Memory B cell (primary cell): ENCODE data around the gene RXRA.

Experiments
- ATAC-seq: fragments of 150-1000 bp; cut with Tn5 transposase; 2 replicates; pipeline ENCODE4 v1.10.0; 2021; ENCODE audit warnings: low read depth, mild to moderate bottlenecking, moderate library complexity
- DNase-seq, 2 donors: peaks; one replicate each; pipeline ENCODE4 v3.0.0; 2022; ENCODE audit warnings: low spot score in 2 of 2
- H3K27ac Mint-ChIP-seq: one replicate; pipeline ENCODE4 v1.8.0; 2022; ENCODE audit warnings: mild to moderate bottlenecking, moderate library complexity, mixed read lengths
- H3K27me3 Mint-ChIP-seq: one replicate; pipeline ENCODE4 v1.8.0; 2022; ENCODE audit warnings: mixed read lengths
- H3K36me3 Mint-ChIP-seq: one replicate; pipeline ENCODE4 v1.8.0; 2022; ENCODE audit warnings: mild to moderate bottlenecking, mixed read lengths
- H3K4me1 Mint-ChIP-seq: one replicate; pipeline ENCODE4 v1.8.0; 2022; ENCODE audit warnings: mixed read lengths
- H3K4me3 Mint-ChIP-seq: one replicate; pipeline ENCODE4 v1.8.0; 2022; ENCODE audit warnings: mild to moderate bottlenecking, moderate library complexity, mixed read lengths
- H3K9me3 Mint-ChIP-seq: one replicate; pipeline ENCODE4 v1.8.0; 2022; ENCODE audit warnings: mixed read lengths

The RXRA gene

DNA sequence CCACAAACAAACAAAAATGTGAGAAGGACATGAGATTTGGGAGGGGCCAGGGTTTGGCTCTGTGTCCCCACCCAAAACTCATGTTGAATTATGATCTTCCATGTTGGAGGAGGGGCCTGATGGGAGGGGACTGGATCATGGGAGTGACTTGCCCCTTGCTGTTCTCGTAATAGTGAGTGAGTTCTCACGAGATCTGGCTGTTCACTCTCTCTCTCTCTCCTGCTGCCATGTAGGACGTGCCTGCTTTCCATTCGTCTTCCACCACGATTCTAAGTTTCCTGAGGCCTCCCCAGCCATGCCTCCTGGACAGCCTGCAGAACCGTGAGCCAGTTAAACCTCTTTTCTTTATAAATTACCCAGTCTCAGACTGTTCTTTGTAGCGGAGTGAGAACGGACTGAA, 118.7 kb downstream of the RXRA start:
- Mint-ChIP-seq H3K27me3 (peaks cover 4% of the 10 kb centered on the region), H3K9me3 (peaks cover 2% of the 10 kb centered on the region), H3K27ac (peak overlapping the region; percentile 67), H3K36me3 (no peaks in the 10 kb centered on the region), H3K4me1 (peaks cover 20% of the 10 kb centered on the region), H3K4me3 (no peak overlapping the region)
- ATAC-seq (no peak), DNase-seq (no peak)

DNA sequence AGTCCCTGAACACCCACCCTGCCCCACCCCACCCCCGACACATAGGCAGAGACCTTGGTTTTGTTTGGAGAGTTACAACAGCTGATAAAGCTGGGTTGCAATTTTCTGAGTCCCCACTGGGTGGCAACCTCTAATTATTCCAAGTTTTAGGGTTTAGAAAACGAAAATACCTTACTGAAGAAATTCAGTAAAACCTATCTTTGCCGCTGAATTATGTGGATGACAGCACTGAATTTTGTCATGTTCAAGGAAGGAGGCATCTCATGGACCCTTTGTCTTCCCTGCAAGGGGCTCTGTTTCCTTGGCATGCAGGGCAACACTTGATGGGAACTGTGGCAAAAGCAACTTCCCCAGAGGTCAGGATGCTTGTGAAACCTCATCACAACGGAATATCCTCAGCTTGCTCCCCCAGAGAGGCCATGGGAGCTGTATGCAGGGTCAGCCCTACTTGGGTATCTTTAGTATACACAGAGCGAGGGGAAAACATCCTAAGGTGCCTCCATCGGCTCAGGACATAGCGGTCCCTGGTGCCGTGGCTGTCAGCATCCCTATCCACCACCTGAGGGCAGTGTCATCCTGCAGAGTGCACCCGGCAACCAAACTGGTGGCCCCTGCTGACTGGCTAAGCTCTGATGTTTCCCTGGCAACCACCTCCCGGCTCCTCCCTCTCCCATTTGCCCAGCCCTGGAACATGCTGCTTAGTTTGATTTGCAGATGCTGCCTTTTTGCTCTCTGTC, 123.1 kb downstream of the RXRA start:
- peak overlapping the region; percentile 35 for H3K27ac Mint-ChIP-seq
- H3K36me3 Mint-ChIP-seq = no peaks in the 10 kb centered on the region
- ATAC-seq = peak; percentile 99
- no peak overlapping the region for H3K4me3 Mint-ChIP-seq
- H3K27me3 Mint-ChIP-seq = no peaks in the 10 kb centered on the region
- DNase-seq = peak; percentile 76 to 82
- H3K9me3 Mint-ChIP-seq = peaks cover 2% of the 10 kb centered on the region
- peaks cover 10% of the 10 kb centered on the region for H3K4me1 Mint-ChIP-seq

DNA sequence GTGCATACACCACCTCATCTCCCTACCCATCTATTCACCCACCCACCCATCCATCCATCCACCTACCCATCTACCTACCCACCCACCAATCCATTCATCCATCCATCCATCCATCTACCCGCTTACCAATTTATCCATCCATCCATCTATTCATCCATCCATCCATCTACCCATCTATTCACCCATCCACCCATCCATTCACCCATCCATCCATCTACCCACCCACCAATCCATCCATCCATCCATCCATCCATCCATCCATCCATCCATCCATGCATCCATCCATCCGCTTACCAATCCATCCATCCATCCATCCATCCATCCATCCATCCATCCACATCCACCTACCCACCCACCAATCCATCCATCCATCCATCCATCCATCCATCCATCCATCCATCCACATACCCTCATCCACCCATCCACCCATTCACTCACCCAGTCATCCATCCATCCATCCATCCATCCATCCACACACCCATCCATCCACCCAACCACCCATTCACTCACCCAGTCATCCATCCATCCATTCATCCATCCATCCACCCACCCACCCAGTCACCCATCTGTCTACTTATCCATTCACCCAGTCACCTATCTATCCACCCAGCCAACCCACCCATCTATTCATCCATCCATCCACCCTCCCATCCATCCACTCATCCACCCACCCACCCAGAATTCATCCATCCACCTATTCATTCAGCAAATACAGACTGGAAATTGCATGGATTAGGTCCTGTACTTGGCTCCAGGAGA, 125.6 kb downstream of the RXRA start:
- no peak overlapping the region for H3K4me3 Mint-ChIP-seq
- peaks cover 2% of the 10 kb centered on the region for H3K9me3 Mint-ChIP-seq
- H3K27me3 Mint-ChIP-seq = no peaks in the 10 kb centered on the region
- H3K27ac Mint-ChIP-seq = no peak overlapping the region
- H3K36me3 Mint-ChIP-seq = no peaks in the 10 kb centered on the region
- peaks cover 14% of the 10 kb centered on the region for H3K4me1 Mint-ChIP-seq
- DNase-seq (no peak), ATAC-seq (no peak)

DNA sequence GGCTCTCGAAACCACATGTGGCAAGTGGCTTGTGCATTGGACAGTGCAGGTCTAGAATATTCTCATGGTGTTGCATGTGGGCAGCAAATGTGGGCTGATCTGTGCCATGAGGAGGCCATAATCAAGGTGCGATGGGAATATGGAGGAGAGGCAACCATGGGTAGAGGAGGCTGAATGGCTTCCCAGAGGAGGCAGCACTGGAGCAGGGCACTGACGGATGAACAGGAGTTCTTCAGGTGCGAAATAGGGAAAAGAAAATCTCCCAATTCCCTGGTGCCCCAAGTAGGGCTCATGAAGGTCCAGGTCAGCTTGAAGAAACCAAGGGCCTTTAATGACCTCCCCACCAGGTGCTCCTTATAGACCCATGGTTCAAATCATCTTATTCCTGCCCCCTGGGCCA, 126.5 kb downstream of the RXRA start:
- ATAC-seq = no peak
- Mint-ChIP-seq H3K9me3 (peaks cover 2% of the 10 kb centered on the region), H3K36me3 (no peaks in the 10 kb centered on the region), H3K27me3 (no peaks in the 10 kb centered on the region), H3K4me3 (no peak overlapping the region), H3K4me1 (peaks cover 14% of the 10 kb centered on the region), H3K27ac (no peak overlapping the region)
- no peak for DNase-seq

DNA sequence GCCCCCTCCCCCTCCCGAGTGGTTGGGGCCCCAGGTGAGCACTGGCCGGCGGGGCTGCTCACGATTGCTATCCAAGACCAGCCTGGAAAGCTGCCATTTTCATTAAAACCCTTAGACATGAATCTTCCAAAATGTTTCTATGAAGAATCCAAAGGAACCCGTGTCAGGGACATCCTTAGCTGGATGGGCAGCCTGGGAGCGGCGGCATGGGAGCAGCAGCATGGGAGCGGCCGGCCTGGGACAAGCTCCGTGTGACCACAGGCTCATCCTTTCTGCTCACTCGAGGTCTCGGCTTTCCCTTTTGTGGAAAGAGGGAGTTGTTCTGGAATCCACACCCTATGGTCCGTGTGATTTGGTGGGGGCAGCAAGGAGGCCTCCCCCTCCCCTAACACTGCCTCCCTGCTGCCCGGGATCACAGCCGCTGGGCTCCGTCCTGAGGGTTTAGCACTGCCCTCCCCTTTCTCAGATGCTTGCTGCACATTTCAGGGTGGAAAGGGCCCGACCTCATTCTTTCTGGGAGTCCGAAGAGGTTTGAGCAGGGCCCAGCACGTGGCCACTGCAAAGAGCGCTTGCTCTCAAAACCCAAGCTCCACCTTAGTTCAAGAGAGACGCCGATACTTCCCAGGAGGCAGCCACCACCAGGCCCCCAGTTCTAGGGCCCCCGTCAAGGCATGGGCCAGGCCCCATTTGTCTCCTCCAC, 127.7 kb downstream of the RXRA start:
- no peak overlapping the region for H3K4me3 Mint-ChIP-seq
- H3K27ac Mint-ChIP-seq = no peak overlapping the region
- H3K27me3 Mint-ChIP-seq = no peaks in the 10 kb centered on the region

DNA sequence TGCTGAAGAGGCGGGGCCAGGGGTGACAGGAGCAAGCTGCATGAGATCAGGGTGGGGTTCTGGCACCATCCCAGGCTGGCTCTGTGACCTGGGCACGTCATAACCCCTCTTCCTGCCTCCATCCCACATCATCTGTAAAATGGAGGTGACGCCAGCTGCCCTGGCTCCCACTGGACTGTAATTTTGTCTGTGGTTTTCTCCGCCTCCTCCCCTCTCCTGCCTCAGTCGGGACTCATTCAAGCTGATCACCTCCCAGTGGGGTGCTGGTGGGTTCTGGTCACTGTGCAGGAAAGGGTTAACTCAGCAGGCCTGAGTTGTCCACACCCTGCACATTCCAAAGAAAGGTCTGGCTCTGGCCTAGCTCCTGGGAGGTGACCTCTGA, 128.2 kb downstream of the RXRA start:
- peaks cover 14% of the 10 kb centered on the region for H3K4me1 Mint-ChIP-seq
- H3K27ac Mint-ChIP-seq = no peak overlapping the region
- H3K36me3 Mint-ChIP-seq = no peaks in the 10 kb centered on the region
- no peak for ATAC-seq
- no peak for DNase-seq
- H3K4me3 Mint-ChIP-seq = no peak overlapping the region
- no peaks in the 10 kb centered on the region for H3K9me3 Mint-ChIP-seq
- no peaks in the 10 kb centered on the region for H3K27me3 Mint-ChIP-seq

More for the DNA sequence above, 127.7 kb downstream of the RXRA start:
- DNase-seq (no peak), ATAC-seq (no peak)
- H3K36me3 Mint-ChIP-seq = no peaks in the 10 kb centered on the region
- peaks cover 14% of the 10 kb centered on the region for H3K4me1 Mint-ChIP-seq
- H3K9me3 Mint-ChIP-seq = no peaks in the 10 kb centered on the region

DNA sequence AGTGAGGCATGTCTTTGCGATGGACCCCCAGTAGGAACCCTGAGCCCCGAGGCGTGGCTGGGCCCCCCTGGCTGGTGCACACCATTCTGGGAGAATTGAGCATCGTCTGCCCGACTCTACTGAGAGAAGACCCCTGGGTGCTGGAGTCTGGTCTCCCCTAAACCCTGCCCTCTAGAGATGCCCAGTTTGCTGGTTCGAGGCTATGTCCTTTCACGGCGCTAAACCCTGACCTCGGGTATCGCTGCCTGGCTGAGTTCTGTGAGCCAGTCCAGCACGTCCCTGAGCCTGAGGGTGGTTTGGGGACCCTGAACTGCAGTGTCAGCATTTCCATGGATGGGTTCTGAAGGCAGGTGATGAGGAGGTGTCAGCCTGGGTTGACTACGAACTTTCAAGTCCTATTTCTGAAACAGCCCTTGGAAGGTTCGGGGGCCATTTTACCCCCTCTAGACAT, 128.8 kb downstream of the RXRA start:
- no peaks in the 10 kb centered on the region for H3K36me3 Mint-ChIP-seq
- no peaks in the 10 kb centered on the region for H3K9me3 Mint-ChIP-seq
- no peak for ATAC-seq
- peaks cover 11% of the 10 kb centered on the region for H3K4me1 Mint-ChIP-seq
- no peak overlapping the region for H3K27ac Mint-ChIP-seq
- no peak for DNase-seq
- no peaks in the 10 kb centered on the region for H3K27me3 Mint-ChIP-seq
- peak overlapping the region; percentile 39 for H3K4me3 Mint-ChIP-seq

DNA sequence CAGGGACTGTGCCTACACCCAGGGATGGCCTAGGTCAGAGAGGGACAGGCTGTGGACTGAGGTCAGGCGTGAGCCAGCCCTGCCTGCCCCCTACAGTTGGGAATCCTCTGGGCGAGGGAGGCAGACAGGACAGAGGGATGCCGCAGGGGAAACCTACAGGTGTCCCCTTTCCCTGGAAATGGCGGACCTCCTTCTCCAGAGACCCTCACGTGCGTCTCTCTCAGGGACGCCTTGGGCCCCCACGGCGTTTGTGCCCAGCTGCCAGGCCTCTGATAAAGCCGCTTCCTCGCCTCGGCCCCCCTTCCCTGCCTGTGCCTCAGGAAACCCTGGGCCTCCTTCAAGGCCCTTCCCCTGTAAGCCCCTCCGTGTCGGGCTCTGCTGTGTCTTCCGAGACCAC, 129.3 kb downstream of the RXRA start:
- DNase-seq (no peak), ATAC-seq (no peak)
- H3K27me3 Mint-ChIP-seq = no peaks in the 10 kb centered on the region
- H3K4me3 Mint-ChIP-seq = peak overlapping the region; percentile 90
- H3K4me1 Mint-ChIP-seq = peaks cover 7% of the 10 kb centered on the region
- peak overlapping the region; percentile 93 for H3K27ac Mint-ChIP-seq
- H3K36me3 Mint-ChIP-seq = no peaks in the 10 kb centered on the region
- no peaks in the 10 kb centered on the region for H3K9me3 Mint-ChIP-seq

DNA sequence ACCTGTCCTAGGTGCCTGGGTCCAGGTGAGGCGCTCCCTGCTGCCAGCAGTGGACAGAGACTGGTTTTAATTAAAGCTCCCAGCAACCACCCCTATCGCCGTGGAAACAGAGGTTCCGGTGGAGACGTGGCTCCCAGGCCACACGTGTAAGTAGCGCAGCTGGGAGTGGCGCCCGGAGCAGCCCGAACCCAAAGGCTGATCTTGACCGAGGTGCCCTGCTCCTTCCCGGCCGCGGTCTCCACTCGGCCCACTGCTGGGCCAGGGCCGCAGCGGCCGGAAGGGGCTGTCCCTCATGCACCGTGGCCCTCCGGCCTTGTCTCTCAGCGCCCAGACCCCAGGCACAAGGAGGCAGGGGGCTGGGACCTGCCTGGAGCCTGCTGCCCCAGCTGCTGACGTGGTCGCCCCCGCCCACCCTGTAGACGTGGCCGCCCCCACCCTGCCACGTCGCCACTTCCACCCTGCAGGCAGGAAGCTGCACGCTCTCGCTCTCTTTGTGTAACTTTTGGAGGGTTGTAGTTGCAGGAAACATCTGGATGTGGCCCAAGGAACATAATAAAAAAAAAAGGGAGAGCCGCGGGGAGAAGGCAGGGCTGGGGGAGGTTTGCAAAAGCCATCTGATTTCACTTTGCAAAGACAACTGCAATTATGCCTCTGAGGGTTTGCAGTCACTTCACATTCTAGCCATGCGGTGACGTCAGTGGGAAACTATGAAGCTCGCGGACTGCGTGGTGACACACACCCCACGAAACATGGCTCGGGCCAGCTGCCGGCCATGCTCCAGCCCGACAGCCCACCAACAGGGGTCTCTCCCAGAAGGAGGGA, 129.9 kb downstream of the RXRA start:
- Mint-ChIP-seq H3K27me3 (no peaks in the 10 kb centered on the region), H3K9me3 (no peaks in the 10 kb centered on the region), H3K4me3 (peak overlapping the region; percentile 90), H3K36me3 (no peaks in the 10 kb centered on the region), H3K4me1 (peaks cover 7% of the 10 kb centered on the region), H3K27ac (peak overlapping the region; percentile 93)
- peak; percentile 87 for ATAC-seq
- DNase-seq = peak; percentile 49 to 52

DNA sequence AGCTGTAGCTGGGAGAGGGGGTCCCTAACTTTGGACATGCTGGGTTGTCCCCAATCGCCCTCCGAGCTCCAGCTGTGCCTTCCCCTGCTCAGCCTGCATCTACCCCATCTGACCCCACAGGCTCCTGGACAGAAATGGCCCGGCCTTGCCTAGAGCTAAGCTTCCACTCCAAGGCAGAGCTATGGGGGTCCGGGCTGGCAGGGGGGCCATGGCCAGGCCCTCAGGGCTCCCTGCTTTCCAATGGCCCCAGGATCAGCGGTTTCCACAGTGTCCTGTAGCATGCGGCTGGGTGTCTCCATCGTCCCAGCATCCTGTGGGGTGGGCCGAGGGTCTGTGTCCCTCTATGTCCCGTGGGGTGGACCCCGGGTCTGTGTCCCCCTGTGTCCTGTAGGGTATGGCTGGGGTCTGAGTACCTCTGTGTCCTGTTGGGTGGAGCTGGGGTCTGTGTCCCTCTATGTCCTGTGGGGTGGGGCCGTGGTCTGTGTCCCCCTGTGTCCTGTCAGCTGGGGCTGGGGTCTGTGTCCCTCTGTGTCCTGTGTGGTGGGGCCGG, 130.6 kb downstream of the RXRA start:
- Mint-ChIP-seq H3K4me1 (peaks cover 7% of the 10 kb centered on the region), H3K27me3 (no peaks in the 10 kb centered on the region), H3K36me3 (no peaks in the 10 kb centered on the region), H3K9me3 (no peaks in the 10 kb centered on the region), H3K4me3 (peak overlapping the region; percentile 90), H3K27ac (peak overlapping the region; percentile 93)
- DNase-seq (no peak), ATAC-seq (no peak)

DNA sequence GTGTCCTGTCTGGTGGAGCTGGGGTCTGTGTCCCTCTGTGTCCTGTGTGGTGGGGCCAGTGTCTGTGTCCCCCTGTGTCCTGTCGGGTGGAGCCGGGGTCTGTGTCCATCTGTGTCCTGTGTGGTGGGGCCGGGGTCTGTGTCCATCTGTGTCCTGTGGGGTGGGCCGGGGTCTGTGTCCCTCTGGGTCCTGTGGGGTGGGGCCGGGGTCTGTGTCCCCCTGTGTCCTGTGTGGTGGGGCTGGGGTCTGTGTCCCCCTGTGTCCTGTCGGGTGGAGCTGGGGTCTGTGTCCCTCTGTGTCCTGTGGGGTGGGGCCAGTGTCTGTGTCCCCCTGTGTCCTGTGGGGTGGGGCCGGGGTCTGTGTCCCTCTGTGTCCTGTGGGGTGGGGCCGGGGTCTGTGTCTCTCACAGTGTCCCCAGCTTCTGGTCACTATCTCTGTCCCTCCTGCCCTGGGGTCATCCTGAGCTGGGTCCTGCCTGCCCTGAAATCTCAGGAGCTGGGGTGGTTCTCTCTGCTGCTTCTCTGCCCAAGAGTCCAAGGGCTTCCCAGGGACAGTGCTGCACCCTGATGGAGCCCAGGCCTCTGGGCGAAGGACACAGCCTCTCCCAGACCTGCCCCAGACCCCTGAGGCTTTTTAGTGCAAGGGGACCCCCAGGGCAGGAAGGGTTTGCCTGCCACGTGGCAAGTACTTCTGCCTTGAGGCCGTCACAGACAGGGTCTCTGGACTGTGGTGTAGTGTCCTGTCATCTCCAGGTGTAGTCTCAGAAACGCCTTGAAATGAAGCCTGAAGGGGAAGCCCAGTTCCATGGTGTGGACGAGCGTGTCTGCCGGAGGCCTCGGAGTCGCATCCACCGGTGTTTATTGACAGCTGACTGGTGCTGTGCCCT, 131.3 kb downstream of the RXRA start:
- ATAC-seq = no peak
- H3K9me3 Mint-ChIP-seq = no peaks in the 10 kb centered on the region
- H3K36me3 Mint-ChIP-seq = no peaks in the 10 kb centered on the region
- DNase-seq = no peak
- no peak overlapping the region for H3K4me3 Mint-ChIP-seq
- peaks cover 4% of the 10 kb centered on the region for H3K27me3 Mint-ChIP-seq
- peak overlapping the region; percentile 50 for H3K27ac Mint-ChIP-seq
- peaks cover 7% of the 10 kb centered on the region for H3K4me1 Mint-ChIP-seq

DNA sequence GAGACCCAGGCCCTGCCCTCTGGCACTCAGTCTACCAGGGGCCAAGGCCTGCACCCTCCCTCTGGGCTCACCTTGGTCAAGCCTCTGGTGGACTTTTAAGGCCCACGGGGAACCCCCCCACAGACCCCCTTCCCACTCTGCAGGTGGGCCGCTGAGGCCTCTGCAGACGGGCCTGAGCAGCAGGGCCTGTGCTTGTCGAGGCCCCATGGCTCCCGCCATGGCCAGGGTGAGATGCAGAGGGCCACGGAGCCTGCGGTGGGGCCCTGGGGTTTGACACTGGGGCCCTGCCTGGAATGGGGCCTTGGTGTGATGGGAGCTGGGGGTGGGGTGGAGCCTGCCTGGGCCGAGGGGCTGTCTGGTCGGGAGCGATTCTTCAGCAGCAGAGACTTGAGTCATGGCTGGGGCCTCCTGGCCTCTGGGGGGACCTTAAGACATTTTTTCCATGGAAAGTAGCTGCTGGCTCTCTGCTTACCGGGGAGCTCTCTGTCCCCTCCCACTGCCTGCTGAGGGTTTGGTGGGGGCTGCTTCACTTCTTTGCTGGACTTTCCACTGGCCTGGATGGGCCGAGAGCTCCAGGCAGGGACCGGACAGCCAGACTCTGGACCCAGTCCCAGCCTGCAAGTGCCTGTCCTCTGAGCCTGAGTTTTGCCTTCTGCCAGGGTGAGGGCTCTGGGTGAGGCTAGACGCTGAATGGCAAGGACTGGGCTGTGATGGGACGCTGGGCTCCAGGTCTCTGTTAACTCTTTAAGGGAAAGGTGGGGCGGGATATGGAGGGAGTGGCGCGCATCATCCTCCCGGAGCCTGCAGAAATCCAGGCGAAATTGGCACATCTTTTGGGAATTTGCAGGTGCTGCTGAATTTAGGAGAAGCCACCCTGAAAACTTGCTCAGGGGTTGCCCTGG, 132.2 kb downstream of the RXRA start:
- Mint-ChIP-seq H3K36me3 (no peaks in the 10 kb centered on the region), H3K4me3 (no peak overlapping the region), H3K4me1 (peaks cover 7% of the 10 kb centered on the region), H3K27ac (no peak overlapping the region), H3K27me3 (peaks cover 4% of the 10 kb centered on the region), H3K9me3 (no peaks in the 10 kb centered on the region)
- no peak for ATAC-seq
- no peak for DNase-seq
